Neutrophil (primary cell): ENCODE measurements around the gene IKBKG.

ENCODE experiments used
- H3K27ac ChIP-seq: fragments of 200-600 bp; sonication (generic); 2 replicates; pipeline ENCODE4 v1.5.1; 2016; ENCODE audit warnings: mild to moderate bottlenecking, moderate library complexity
- H3K27me3 ChIP-seq: fragments of 200-600 bp; sonication (generic); 2 replicates; pipeline ENCODE4 v1.6.0; 2016; ENCODE audit warnings: mild to moderate bottlenecking
- H3K36me3 ChIP-seq: fragments of 200-600 bp; sonication (generic); 2 replicates; pipeline ENCODE4 v1.5.1; 2017
- H3K4me1 ChIP-seq, 2 experiments: fragments of 200-600 bp in 1 of 2; sonication (generic) in 1 of 2; 1 replicate in 1 of 2; 2 replicates in 1 of 2; pipeline versions ENCODE4 v1.5.1 to v1.6.1; 2013 to 2016; ENCODE audit warnings: low read depth in 1 of 2, low read length in 1 of 2, mild to moderate bottlenecking in 1 of 2, moderate library complexity in 1 of 2; ENCODE audit not compliant: control insufficient read depth in 1 of 2, insufficient read depth in 1 of 2
- H3K4me3 ChIP-seq, 2 experiments: fragments of 200-600 bp in 1 of 2; sonication (generic) in 1 of 2; 1 replicate in 1 of 2; 2 replicates in 1 of 2; pipeline ENCODE4 v1.5.1; 2013 to 2016; ENCODE audit warnings: low read depth in 1 of 2, low read length in 1 of 2, mild to moderate bottlenecking in 1 of 2, moderate library complexity in 1 of 2
- H3K9me3 ChIP-seq: fragments of 200-600 bp; sonication (generic); 2 replicates; pipeline ENCODE4 v1.5.1; 2016
- CTCF ChIP-seq: fragments of 200-600 bp; sonication (generic); IDR thresholded peaks from 2 replicates; pipeline ENCODE4 v1.5.1; 2016; ENCODE audit warnings: antibody characterized with exemption

IKBKG gene

GRCh38 chrX:154512879-154513553 lies 34.4 kb upstream of the IKBKG start:
- no peaks in the 10 kb centered on the region for H3K27me3 ChIP-seq
- no peak overlapping the region for H3K4me3 ChIP-seq
- TF ChIP-seq CTCF = no peak
- no peaks in the 10 kb centered on the region for H3K36me3 ChIP-seq
- no peaks in the 10 kb centered on the region for H3K9me3 ChIP-seq
- H3K4me1 ChIP-seq = peaks cover 13 to 14% of the 10 kb centered on the region in 2 experiments
- no peak overlapping the region for H3K27ac ChIP-seq

GRCh38 chrX:154513716-154514115 lies 33.7 kb upstream of the IKBKG start:
- Histone ChIP-seq H3K27ac (no peak overlapping the region), H3K4me1 (peaks cover 13 to 14% of the 10 kb centered on the region in 2 experiments), H3K9me3 (no peaks in the 10 kb centered on the region), H3K27me3 (no peaks in the 10 kb centered on the region), H3K4me3 (no peak overlapping the region), H3K36me3 (no peaks in the 10 kb centered on the region)
- TF ChIP-seq CTCF = no peak

GRCh38 chrX:154515090-154515965 lies 32.1 kb upstream of the IKBKG start:
- Histone ChIP-seq H3K27ac (peak overlapping the region; percentile 89), H3K9me3 (no peaks in the 10 kb centered on the region), H3K27me3 (no peaks in the 10 kb centered on the region), H3K36me3 (no peaks in the 10 kb centered on the region), H3K4me3 (peak overlapping the region; percentile 64 to 68), H3K4me1 (peaks cover 13 to 14% of the 10 kb centered on the region in 2 experiments)
- TF ChIP-seq CTCF = no peak

GRCh38 chrX:154515966-154516655 lies 31.3 kb upstream of the IKBKG start, which contains the start of gene FAM3A:
FAM3A (minus strand) TSS chrX:154516232; CDS start chrX:154515772, 460 bp downstream.
- Histone ChIP-seq H3K4me1 (peaks cover 13 to 14% of the 10 kb centered on the region in 2 experiments), H3K36me3 (no peaks in the 10 kb centered on the region)
- TF ChIP-seq CTCF = peak; percentile 19

GRCh38 chrX:154516656-154517100 lies 30.7 kb upstream of the IKBKG start:
- Histone ChIP-seq H3K4me1 (peaks cover 13 to 14% of the 10 kb centered on the region in 2 experiments), H3K9me3 (no peaks in the 10 kb centered on the region), H3K4me3 (peak overlapping the region; percentile 64 to 68), H3K27ac (peak overlapping the region; percentile 89), H3K36me3 (no peaks in the 10 kb centered on the region), H3K27me3 (no peaks in the 10 kb centered on the region)
- no peak for TF ChIP-seq CTCF

More at GRCh38 chrX:154515966-154516655, 31.3 kb upstream of the IKBKG start, which contains the start of gene FAM3A:
- peak within 1 kb of the TSS; percentile 89 for H3K27ac ChIP-seq
- H3K27me3 ChIP-seq = no peaks in the 10 kb centered on the region
- H3K9me3 ChIP-seq = no peaks in the 10 kb centered on the region
- peak within 1 kb of the TSS; percentile 64 to 68 for H3K4me3 ChIP-seq
